COLO668 (cell line): Measurements from ENCODE around the gene ZIC2.
"Not testable (repeated sequence)": the region's sequence is repeated elsewhere in the genome, so short reads cannot be mapped to it uniquely, and the experiment has no call there.

Source experiments
- DNase-seq: peaks from one replicate; lab custom pipeline; 2025; ENCODE audit not compliant: unreplicated experiment; lab: John Stamatoyannopoulos, UW

ZIC2 gene

DNA sequence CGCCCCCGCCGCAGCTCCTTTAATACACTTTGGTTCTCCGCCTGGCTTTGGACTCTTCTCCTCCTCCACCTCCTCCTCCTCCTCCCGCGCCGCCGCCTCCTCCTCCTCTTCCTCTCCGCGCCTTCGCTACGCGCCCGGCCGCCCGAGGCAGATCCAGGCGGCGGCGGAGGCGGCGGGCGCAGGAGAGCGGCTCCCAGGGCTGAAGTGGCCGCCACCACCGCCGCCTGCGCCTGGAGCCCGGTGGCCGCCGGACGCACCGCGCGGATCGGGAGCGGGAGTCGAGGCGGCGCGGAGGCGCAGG is at the start of gene ZIC2:
Gene ZIC2, plus strand, starts transcription at position 50 of the 301 bp plus-strand sequence. CDS start 281 bp downstream, outside the sequence.
- peak; percentile 94 for DNase-seq

DNA sequence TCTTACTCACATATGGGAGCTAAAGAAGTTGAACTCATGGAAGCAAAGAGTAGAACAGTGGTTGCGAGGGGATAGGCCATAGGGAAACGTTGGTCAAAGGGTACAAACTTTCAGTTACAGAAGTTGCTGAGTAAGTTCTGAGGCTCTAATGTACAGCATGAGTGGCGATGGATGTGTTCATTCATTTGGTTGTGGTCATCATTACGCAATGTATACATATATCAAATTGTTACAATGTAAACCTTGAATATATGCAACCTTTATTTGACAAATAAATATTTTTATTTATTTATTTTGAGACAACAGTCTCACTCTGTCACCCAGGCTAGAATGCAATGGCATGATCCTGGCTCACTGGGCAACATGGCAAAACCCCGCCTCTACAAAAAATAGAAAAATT is 48.7 kb upstream of the ZIC2 start:
- no peak for DNase-seq

DNA sequence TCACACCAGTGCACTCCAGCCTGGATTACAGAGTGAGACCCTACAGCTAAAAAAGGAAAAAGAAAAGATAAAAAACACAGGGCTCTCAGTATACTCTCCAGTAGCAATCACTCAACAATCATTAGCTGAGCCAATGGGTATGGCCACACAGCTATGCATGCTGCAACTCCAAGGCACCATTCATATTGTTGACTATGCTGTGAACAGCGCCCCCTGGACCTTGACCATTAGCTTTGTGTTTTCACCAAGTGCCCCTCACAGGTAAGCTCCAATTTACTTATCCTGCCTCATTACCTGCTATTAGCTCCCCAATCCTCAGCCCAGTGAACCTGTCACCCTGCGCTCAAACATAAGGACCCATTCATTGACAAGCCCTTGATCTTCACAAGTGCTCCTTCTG is 45.8 kb upstream of the ZIC2 start:
- DNase-seq = no peak

DNA sequence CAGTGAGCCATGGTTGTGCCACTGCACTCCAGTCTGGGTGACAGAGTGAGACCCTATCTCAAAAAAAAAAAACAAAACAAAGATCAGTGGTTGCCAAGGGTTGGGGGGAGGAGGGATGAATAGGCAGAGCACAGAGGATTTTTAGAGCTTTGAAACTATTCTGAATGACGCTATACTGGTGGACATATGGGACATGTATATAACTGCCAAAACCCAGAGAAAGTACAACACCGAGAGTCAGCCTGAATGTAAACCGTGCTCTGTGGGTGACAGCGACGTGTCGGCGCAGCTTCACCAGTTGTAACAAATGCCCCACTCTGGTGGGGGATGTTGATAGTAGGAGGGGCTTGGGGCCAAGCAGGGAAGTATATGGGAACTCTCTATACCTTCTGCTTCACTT is 42.9 kb upstream of the ZIC2 start:
- no peak for DNase-seq

DNA sequence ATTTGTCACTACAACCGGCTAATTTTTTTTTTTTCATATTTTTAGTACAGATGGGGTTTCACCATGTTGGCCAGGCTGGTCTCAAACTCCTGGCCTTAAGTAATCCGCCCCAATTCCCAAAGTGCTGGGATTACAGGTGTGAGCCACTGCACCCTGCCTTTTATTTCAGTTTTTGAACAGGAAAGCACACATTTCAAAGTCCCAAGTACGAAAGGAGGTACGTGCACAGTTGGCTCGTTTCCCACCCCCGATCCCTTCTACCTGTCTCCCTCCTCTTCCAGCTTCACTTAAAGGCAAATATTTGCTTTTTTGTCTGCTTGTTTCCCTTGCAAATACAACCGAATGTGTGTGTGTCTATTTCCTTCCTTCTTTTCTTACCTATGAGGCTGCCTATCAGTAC is 40.5 kb upstream of the ZIC2 start:
- peak; percentile 68 for DNase-seq

- DNase-seq = no peak
These were observed 39.7 kb upstream of the ZIC2 start for GRCh38 chr13:99941911-99942310.

- no peak for DNase-seq
These were observed 37.5 kb upstream of the ZIC2 start for GRCh38 chr13:99944102-99944501.

DNA sequence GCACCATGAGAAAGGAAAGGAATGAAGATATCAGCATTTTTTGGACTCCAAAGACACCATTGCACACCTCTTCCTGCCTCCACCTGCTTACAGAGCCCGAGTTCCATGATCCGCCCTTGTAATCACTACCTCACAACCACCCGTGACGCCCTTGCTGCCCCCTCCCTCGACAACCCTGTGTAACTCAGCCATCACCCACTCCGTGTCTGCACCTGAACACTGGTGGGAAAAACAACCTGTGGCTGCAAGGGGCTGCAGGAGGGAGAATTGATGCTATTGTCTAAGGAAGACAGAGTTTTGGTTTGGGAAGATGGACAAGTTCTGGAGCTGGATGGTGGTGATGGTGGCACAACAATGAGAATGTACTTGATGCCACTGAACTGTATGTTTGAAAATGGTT is 37.0 kb upstream of the ZIC2 start:
- DNase-seq = no peak

DNA sequence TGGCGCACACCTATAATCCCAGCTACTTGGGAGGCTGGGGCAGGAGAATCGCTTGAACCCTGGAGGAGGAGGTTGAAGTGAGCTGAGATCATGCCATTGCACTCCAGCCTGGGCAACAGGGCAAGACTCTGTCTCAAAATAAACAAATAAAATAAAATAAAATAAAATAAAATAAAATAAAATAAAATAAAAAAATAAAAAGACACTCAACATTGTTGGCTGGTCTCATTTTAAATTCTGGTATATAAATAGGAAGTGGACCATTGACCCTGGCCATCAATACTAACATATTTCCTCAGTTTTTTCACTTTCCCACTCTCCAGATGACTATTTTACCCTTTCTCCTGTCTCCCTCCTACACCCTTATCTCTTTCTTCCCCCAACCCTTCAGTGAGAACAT is 36.1 kb upstream of the ZIC2 start:
- DNase-seq = not testable (repeated sequence)

GRCh38 chr13:99947666-99948065 is 33.9 kb upstream of the ZIC2 start:
- DNase-seq = no peak

DNA sequence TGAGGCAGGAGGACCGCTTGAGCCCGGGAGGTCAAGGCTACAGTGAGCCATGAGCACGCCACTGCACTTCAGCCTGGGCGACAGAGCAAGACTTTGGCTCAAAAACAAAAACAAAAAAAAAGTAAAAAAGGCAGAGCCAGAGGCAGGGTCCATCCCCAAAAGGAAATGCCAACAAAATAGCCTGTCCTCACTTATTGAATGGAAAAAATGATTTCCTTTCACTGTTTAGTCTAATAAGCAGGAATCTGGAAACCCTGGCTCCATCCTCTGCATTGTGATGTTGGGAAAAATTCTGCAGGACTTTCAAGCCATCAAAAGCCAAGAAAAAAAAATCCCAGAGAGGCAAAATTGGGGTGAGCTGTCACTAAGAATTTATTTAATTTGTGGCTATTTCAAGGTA is 33.2 kb upstream of the ZIC2 start:
- DNase-seq = no peak

DNA sequence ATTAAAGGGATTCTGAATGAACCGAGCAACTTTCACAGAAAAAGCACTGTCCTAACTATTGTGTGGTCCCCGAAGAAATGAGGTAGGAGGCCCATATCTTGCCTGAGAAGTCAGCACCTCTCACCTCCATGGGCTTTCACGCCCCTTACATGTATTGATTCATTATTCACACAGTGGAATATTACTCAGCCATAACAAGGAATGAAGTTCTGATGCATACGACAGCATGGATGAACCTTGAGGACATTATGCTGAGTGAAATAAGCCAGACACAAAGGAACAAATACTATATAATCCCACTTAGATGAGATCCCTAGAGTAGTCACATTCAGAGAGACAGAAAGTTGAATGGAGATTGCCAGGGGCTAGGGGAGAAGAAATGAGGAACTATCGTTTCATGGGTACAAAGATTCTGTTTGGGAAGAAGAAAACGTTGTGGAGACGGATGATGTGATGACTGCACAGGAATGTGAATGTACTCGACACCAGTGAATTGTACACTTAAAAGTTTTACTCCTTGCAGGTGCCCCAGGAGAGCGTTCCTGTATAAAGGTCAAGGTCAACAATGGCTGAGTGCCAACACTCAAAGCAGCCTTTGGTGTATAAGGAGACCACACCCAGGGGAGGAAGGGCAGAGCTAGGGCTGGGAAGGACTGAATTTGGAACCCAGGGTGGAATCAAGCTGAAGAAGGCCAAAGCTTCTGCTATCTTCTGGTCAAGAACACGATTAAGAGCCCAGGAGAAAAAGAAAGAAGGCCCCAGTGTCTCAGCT is 32.5 kb upstream of the ZIC2 start:
- DNase-seq = no peak

- DNase-seq = no peak
These were observed 31.7 kb upstream of the ZIC2 start for GRCh38 chr13:99949679-99950413.

- DNase-seq = not testable (repeated sequence)
These were observed 29.9 kb upstream of the ZIC2 start for GRCh38 chr13:99951666-99952065.

GRCh38 chr13:99953138-99953755 is 28.3 kb upstream of the ZIC2 start:
- DNase-seq = no peak

DNA sequence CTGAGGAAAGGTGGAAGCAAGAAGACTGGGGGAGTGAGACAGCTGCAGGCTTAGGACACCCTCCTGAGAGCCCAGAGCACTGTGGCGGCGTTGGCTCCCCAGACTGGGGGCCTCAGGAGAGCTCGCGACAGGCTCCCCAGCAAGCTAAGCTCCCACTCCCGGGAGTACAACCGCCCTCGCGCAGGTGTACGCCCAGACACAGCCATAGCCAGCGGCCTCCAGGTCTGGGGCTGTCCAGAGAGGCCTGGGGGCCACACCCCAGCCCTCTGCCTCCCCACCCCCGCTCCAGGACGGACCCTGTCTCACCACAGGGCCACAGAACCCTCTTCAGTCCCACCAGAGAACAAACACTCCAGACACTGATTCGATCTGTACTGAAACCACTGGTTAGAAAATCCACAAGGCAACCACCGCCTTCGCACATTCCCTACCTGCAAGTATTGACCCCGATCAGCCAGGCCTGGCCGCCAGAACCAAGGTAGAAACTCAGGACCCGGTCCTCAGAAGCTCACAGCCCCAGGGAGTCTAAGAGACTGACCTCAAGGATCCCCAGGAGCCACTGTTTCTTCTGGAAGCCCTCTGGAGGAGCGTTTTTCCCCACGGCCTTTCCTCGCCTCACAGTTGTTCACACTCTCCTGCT is 26.4 kb upstream of the ZIC2 start:
- DNase-seq = no peak

GRCh38 chr13:99955747-99956472 is 25.7 kb upstream of the ZIC2 start:
- DNase-seq = peak; percentile 74

- DNase-seq = peak; percentile 77
These were observed 24.9 kb upstream of the ZIC2 start for GRCh38 chr13:99956473-99957349.

DNA sequence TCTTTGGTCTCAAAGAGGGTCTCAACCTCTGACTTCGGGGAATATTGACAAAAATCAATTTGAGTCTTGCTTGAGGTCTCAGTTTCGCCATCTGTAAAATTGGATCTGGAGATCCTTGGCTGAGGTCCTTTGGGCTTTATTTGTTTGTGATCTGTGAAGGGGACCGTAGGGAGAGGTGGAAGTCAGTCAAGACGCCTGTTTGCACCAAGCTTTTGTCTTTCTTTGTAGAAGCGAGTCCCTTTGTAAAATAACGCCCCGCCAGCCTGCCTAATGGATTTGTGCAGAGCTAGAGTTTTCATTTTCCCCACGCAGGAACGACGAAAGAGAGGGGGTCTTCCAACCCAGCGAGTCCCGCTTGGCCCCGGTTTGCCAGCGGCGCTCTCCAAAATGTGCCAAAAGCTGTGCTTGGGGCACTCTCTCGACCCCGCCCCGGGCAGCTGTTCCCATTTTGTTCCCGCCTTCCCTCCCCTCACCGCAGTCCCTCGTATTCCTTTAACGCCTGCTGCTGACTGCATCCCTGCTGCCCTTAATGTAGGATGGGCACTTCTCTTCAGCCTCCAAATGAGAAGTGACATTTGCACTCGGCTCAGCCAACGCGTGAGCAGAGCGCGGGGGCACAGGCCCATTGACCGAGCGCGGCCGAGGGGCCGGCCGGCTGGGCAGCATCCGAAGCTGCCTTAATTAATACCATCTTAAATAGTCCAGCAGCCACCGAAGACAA is 23.0 kb upstream of the ZIC2 start:
- no peak for DNase-seq
